GM23338 (cell line): ENCODE measurements around the gene C1QA.
"Not testable (repeated sequence)": the region's sequence is repeated elsewhere in the genome, so short reads cannot be mapped to it uniquely, and the experiment has no call there.

Experiments used
- EZH2phosphoT487 ChIP-seq: fragments of 200-600 bp; sonication (generic); IDR thresholded peaks from one replicate; pipeline ENCODE4 v1.8.1; 2018; ENCODE audit warnings: antibody characterized with exemption; ENCODE audit not compliant: unreplicated experiment
- POLR2AphosphoS5 ChIP-seq: IDR thresholded peaks from 2 replicates; pipeline ENCODE4 v1.6.1; 2016; ENCODE audit warnings: antibody characterized with exemption, low read depth
- TF ChIP-seq, protein P1 (sequence below), 2 experiments: fragments of 200-600 bp in 1 of 2; sonication (generic) in 1 of 2; conservative IDR thresholded peaks; 2 replicates each; pipeline versions ENCODE4 v1.5.1 to v1.6.1; 2016 to 2017; ENCODE audit warnings: antibody characterized with exemption in 2 of 2, low read depth in 2 of 2, mild to moderate bottlenecking in 2 of 2, moderate library complexity in 1 of 2

DNA sequence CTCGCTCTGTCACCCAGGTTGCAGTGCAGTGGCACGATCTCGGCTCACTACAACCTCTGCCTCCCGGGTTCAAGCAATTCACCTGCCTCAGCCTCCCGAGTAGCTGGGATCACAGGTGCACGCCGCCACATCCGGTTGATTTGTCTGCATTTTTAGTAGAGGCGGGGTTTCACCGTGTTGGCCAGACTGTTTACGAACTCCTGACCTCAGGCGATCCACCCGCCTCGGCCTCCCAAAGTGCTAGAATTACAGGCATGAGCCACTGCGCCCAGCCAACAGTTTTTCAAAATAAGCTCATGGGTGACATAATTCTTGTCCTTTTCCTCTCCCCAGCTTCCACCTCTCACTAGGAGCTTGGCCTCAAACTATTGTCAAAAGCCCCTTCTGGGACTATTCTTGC, 39.7 kb downstream of the C1QA start:
- TF ChIP-seq, protein P1, sequence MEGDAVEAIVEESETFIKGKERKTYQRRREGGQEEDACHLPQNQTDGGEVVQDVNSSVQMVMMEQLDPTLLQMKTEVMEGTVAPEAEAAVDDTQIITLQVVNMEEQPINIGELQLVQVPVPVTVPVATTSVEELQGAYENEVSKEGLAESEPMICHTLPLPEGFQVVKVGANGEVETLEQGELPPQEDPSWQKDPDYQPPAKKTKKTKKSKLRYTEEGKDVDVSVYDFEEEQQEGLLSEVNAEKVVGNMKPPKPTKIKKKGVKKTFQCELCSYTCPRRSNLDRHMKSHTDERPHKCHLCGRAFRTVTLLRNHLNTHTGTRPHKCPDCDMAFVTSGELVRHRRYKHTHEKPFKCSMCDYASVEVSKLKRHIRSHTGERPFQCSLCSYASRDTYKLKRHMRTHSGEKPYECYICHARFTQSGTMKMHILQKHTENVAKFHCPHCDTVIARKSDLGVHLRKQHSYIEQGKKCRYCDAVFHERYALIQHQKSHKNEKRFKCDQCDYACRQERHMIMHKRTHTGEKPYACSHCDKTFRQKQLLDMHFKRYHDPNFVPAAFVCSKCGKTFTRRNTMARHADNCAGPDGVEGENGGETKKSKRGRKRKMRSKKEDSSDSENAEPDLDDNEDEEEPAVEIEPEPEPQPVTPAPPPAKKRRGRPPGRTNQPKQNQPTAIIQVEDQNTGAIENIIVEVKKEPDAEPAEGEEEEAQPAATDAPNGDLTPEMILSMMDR (conservative IDR thresholded peaks at IDR 0.05; ENCODE audit: low read depth in 2 of 2): not testable (repeated sequence)
- TF ChIP-seq EZH2phosphoT487, POLR2AphosphoS5: not testable (repeated sequence)
